HCT116 (cell line): Measurements from ENCODE around the gene ZC3H13. TPM values are rescaled to one million over a fixed set of nuclear protein-coding genes. Genes with fewer than 3 reads are reported as not detected.

ENCODE experiments used
- ATAC-seq: fragments of 200-7000 bp; cut with Tn5 transposase; 2 replicates; pipeline ENCODE4 v1.9.1; 2020; ENCODE audit warnings: mild to moderate bottlenecking, moderate library complexity
- BruUV-seq: library from RNA; stranded (reverse); fragments of 400-500 nt; replicated peaks from 2 replicates; lab custom pipeline; 2021; lab: Mats Ljungman, UMichigan
- CTCF ChIA-PET: fragments of 300-600 bp; sonication (Branson Sonifier 250); formaldehyde crosslinking; loops from one replicate; lab custom pipeline; 2021; ENCODE audit warnings: antibody characterized with exemption; lab: Charles Lee
- POLR2A ChIA-PET: fragments of 300-600, 350-600 bp; sonication (Branson Sonifier 250); formaldehyde crosslinking; loops from one replicate; lab custom pipeline; 2021; ENCODE audit warnings: antibody characterized with exemption; lab: Charles Lee
- RAD21 ChIA-PET, 2 experiments: fragments of 300-600 bp; sonication (Branson Sonifier 250); formaldehyde crosslinking; loops; one replicate each; lab custom pipeline; 2023; ENCODE audit warnings: low total read pairs in 2 of 2; ENCODE audit not compliant: uncharacterized antibody in 2 of 2, unreplicated experiment in 2 of 2, low non-redundant PET in 1 of 2; lab: Charles Lee
- DNase-seq: peaks from one replicate; pipeline ENCODE4 v3.0.0-alpha.2; 2010; ENCODE audit warnings: low read depth, low spot score
- H2AFZ ChIP-seq: fragments of 200-600 bp; shearing (Covaris generic), sonication (generic); 2 replicates; pipeline ENCODE4 v1.6.1; 2017; ENCODE audit warnings: low read depth, mixed run types, mixed read lengths, antibody characterized with exemption, low read length; ENCODE audit not compliant: poor library complexity, severe bottlenecking
- H3K27ac ChIP-seq: 2 replicates; pipeline ENCODE4 v1.5.1; 2012; ENCODE audit warnings: low read depth, low read length
- H3K27me3 ChIP-seq: fragments of 200-600 bp; sonication (generic); 2 replicates; pipeline ENCODE4 v1.6.1; 2016; ENCODE audit warnings: mixed run types, low read length, mixed read lengths; ENCODE audit not compliant: insufficient read depth
- H3K36me3 ChIP-seq, 2 experiments: fragments of 200-500 bp in 1 of 2; fragments of 200-600 bp in 1 of 2; sonication (Bioruptor generic) in 1 of 2; sonication (generic) in 1 of 2; 2 replicates each; pipeline versions ENCODE4 v1.5.1 to v1.6.1; 2014 to 2016; ENCODE audit warnings: low read length in 2 of 2, inconsistent platforms in 1 of 2, mixed read lengths in 1 of 2, mixed run types in 1 of 2; ENCODE audit not compliant: insufficient read depth in 2 of 2, control insufficient read depth in 1 of 2
- H3K4me1 ChIP-seq, 2 experiments: fragments of 200-600 bp in 1 of 2; sonication (generic) in 1 of 2; 2 replicates each; pipeline versions ENCODE4 v1.5.1 to v1.6.1; 2012 to 2017; ENCODE audit warnings: low read length in 2 of 2, inconsistent platforms in 1 of 2, mild to moderate bottlenecking in 1 of 2, mixed read lengths in 1 of 2, mixed run types in 1 of 2, moderate library complexity in 1 of 2; ENCODE audit not compliant: insufficient read depth in 2 of 2, control insufficient read depth in 1 of 2
- H3K4me2 ChIP-seq: fragments of 200-600 bp; sonication (generic); 2 replicates; pipeline ENCODE4 v1.6.1; 2017; ENCODE audit warnings: mixed run types, low read length, mixed read lengths
- H3K4me3 ChIP-seq, 2 experiments: fragments of 200-600 bp in 1 of 2; sonication (generic) in 1 of 2; replicated peaks in 1 of 2; 2 replicates each; pipeline ENCODE4 v1.5.1; 2011 to 2016; ENCODE audit warnings: low read length in 2 of 2, control low read depth in 1 of 2, low read depth in 1 of 2, mild to moderate bottlenecking in 1 of 2, mixed read lengths in 1 of 2, mixed run types in 1 of 2
- H3K79me2 ChIP-seq: fragments of 200-600 bp; sonication (generic); 2 replicates; pipeline ENCODE4 v1.6.1; 2017; ENCODE audit warnings: mild to moderate bottlenecking, mixed run types, low read length, moderate library complexity, mixed read lengths; ENCODE audit not compliant: insufficient read depth
- H3K9ac ChIP-seq: fragments of 200-600 bp; sonication (generic); 2 replicates; pipeline ENCODE4 v1.6.1; 2016; ENCODE audit warnings: low read length, mixed read lengths
- H3K9me2 ChIP-seq: fragments of 200-600 bp; sonication (generic), shearing (Covaris generic); 2 replicates; pipeline ENCODE4 v1.6.1; 2017; ENCODE audit warnings: mixed run types, mild to moderate bottlenecking, moderate library complexity; ENCODE audit not compliant: insufficient read depth
- H3K9me3 ChIP-seq, 2 experiments: fragments of 200-500 bp in 1 of 2; fragments of 200-600 bp in 1 of 2; sonication (Bioruptor generic) in 1 of 2; sonication (generic) in 1 of 2; 2 replicates each; pipeline ENCODE4 v1.6.1; 2014 to 2017; ENCODE audit warnings: low read length in 2 of 2, mixed read lengths in 2 of 2, inconsistent platforms in 1 of 2, low read depth in 1 of 2, mild to moderate bottlenecking in 1 of 2, mixed run types in 1 of 2, moderate library complexity in 1 of 2; ENCODE audit not compliant: control insufficient read depth in 1 of 2, insufficient read depth in 1 of 2
- H4K20me1 ChIP-seq: fragments of 200-600 bp; sonication (generic), shearing (Covaris generic); 2 replicates; pipeline ENCODE4 v1.6.1; 2017; ENCODE audit warnings: mixed run types, mild to moderate bottlenecking, moderate library complexity; ENCODE audit not compliant: insufficient read depth
- CBX3 ChIP-seq: IDR thresholded peaks from 2 replicates; pipeline ENCODE4 v1.6.1; 2012; ENCODE audit warnings: low read depth
- CEBPB ChIP-seq: IDR thresholded peaks from 2 replicates; pipeline ENCODE4 v1.6.1; 2012; ENCODE audit warnings: low read depth
- EGR1 ChIP-seq: IDR thresholded peaks from 2 replicates; pipeline ENCODE4 v1.6.1; 2012; ENCODE audit warnings: low read depth
- ELF1 ChIP-seq: IDR thresholded peaks from 2 replicates; pipeline ENCODE4 v1.6.1; 2012; ENCODE audit warnings: low read depth, borderline replicate concordance
- EZH2 ChIP-seq: fragments of 200-600 bp; sonication (generic); IDR thresholded peaks from 2 replicates; pipeline ENCODE4 v1.6.1; 2017; ENCODE audit warnings: antibody characterized with exemption, mixed run types
- EZH2phosphoT487 ChIP-seq: fragments of 200-600 bp; IDR thresholded peaks from 2 replicates; pipeline ENCODE4 v1.6.1; 2018; ENCODE audit warnings: antibody characterized with exemption, borderline replicate concordance
- RAD21 ChIP-seq: IDR thresholded peaks from 2 replicates; pipeline ENCODE4 v1.6.1; 2012; ENCODE audit warnings: low read depth, mild to moderate bottlenecking
- SIN3A ChIP-seq: IDR thresholded peaks from 2 replicates; pipeline ENCODE4 v1.6.1; 2012; ENCODE audit warnings: low read depth
- SRF ChIP-seq: IDR thresholded peaks from 2 replicates; pipeline ENCODE4 v1.6.1; 2012; ENCODE audit warnings: low read depth
- YY1 ChIP-seq: IDR thresholded peaks from 2 replicates; pipeline ENCODE4 v1.6.1; 2011; ENCODE audit warnings: low read length, low read depth, moderate library complexity, mild to moderate bottlenecking; ENCODE audit not compliant: insufficient replicate concordance; ENCODE audit errors: extremely low read depth
- ZFX ChIP-seq: fragments of 450-650 bp; IDR thresholded peaks from 2 replicates; pipeline ENCODE4 v1.6.1; 2017
- ZNF274 ChIP-seq: fragments of 200-500 bp; sonication (Bioruptor generic); IDR thresholded peaks from 2 replicates; pipeline ENCODE4 v1.6.1; 2014; ENCODE audit warnings: mild to moderate bottlenecking, low read depth, low read length, inconsistent platforms
- intact Hi-C: fragments of 100-400 bp; cut with micrococcal nuclease; formaldehyde crosslinking; loops from 2 replicates; pipeline ENCODE4 v1.10.0; 2022
- total RNA-seq: library from RNA; stranded (reverse); gene quantifications from one replicate; pipeline ENCODE4 v1.2.1, GENCODE V29; 2021; ENCODE audit not compliant: unreplicated experiment
- TF ChIP-seq, protein P1 (sequence below): IDR thresholded peaks from 2 replicates; pipeline ENCODE4 v1.6.1; 2012
- TF ChIP-seq, protein P2 (sequence below): IDR thresholded peaks from 2 replicates; pipeline ENCODE4 v1.6.1; 2012; ENCODE audit warnings: low read depth

The ZC3H13 gene
- total RNA-seq, 1 experiment from 2014 or later = 37.9 TPM

DNA sequence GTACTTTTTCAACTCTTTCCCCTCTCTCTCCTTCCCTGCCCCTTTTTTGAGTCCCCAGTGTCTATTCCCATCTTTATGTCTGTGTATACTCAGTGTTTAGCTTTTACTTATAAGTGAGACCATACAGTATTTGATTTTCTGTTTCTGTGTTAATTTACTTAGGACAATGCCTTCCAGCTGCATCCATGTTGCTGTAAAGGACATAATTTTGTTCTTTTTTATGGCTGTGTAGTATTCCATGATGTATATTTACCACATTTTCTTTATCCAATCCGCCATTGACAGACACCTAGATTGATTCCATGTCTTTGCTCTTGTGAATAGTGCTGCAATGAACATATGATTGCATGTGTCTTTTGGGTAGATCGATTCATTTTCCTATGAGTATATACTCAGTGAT lies 10.7 kb upstream of the ZC3H13 start (continued):
- TF ChIP-seq ELF1 = no peak
- no peak for TF ChIP-seq SRF
- TF ChIP-seq SIN3A = no peak
- TF ChIP-seq CBX3 = no peak
- no peak for TF ChIP-seq YY1
- TF ChIP-seq, protein P1, sequence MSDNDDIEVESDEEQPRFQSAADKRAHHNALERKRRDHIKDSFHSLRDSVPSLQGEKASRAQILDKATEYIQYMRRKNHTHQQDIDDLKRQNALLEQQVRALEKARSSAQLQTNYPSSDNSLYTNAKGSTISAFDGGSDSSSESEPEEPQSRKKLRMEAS = no peak
- TF ChIP-seq EZH2phosphoT487 = no peak
- no peak for TF ChIP-seq ZFX
- no peak for TF ChIP-seq CEBPB
- no peak for TF ChIP-seq RAD21

DNA sequence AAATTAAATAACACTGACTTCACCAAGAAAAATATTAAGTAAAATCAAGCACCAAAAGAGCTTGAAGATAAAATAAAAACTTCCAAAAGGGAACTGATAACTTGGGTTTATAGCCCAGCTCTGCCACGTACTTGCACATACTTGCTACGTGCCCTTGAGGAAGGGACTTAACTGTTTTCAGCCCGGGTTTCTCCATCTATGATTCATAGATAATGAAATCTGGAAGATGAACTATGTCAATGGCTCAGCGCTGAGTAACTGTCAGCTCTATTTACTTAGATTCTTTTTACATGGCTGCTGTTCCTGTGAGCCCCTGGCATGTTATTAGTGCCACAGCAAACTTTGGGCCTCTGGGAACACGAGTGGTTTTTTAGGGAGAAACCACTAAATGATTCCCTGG lies 9.6 kb upstream of the ZC3H13 start:
- no peak overlapping the region for H2AFZ ChIP-seq
- ChIA-PET RAD21 (no interaction called here), POLR2A (no interaction called here), CTCF (no interaction called here)
- TF ChIP-seq ZFX = no peak
- no peak for TF ChIP-seq ZNF274
- TF ChIP-seq SIN3A = no peak
- no peak for TF ChIP-seq ELF1
- no peak for TF ChIP-seq RAD21
- no peak for TF ChIP-seq EGR1
- TF ChIP-seq, protein P2, sequence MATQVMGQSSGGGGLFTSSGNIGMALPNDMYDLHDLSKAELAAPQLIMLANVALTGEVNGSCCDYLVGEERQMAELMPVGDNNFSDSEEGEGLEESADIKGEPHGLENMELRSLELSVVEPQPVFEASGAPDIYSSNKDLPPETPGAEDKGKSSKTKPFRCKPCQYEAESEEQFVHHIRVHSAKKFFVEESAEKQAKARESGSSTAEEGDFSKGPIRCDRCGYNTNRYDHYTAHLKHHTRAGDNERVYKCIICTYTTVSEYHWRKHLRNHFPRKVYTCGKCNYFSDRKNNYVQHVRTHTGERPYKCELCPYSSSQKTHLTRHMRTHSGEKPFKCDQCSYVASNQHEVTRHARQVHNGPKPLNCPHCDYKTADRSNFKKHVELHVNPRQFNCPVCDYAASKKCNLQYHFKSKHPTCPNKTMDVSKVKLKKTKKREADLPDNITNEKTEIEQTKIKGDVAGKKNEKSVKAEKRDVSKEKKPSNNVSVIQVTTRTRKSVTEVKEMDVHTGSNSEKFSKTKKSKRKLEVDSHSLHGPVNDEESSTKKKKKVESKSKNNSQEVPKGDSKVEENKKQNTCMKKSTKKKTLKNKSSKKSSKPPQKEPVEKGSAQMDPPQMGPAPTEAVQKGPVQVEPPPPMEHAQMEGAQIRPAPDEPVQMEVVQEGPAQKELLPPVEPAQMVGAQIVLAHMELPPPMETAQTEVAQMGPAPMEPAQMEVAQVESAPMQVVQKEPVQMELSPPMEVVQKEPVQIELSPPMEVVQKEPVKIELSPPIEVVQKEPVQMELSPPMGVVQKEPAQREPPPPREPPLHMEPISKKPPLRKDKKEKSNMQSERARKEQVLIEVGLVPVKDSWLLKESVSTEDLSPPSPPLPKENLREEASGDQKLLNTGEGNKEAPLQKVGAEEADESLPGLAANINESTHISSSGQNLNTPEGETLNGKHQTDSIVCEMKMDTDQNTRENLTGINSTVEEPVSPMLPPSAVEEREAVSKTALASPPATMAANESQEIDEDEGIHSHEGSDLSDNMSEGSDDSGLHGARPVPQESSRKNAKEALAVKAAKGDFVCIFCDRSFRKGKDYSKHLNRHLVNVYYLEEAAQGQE = no peak
- no peak for TF ChIP-seq EZH2
- H3K27ac ChIP-seq = no peak overlapping the region
- ATAC-seq = no peak
- H3K4me2 ChIP-seq = no peak overlapping the region
- no peaks in the 10 kb centered on the region for H3K79me2 ChIP-seq
- intact Hi-C loops = no loop called here
- DNase-seq = no peak
- no peaks in the 10 kb centered on the region for H3K27me3 ChIP-seq
- H3K4me3 ChIP-seq = no peak overlapping the region
- no peak overlapping the region for H3K9ac ChIP-seq
- no peaks in the 10 kb centered on the region for H3K9me2 ChIP-seq
- H3K9me3 ChIP-seq = no peaks in the 10 kb centered on the region
- BruUV-seq = no TSS peak
- no peaks in the 10 kb centered on the region for H3K4me1 ChIP-seq
- H4K20me1 ChIP-seq = no peaks in the 10 kb centered on the region
- H3K36me3 ChIP-seq = no peaks in the 10 kb centered on the region
